Erythroblast (primary cell): ENCODE data around the gene PML.
"Not testable (repeated sequence)": the region's sequence is repeated elsewhere in the genome, so short reads cannot be mapped to it uniquely, and the experiment has no call there.

Experiments used
- DNase-seq, 2 experiments: peaks; one replicate each; lab custom pipeline; 2025; lab: John Stamatoyannopoulos, UW
- GATA1 ChIP-seq: IDR thresholded peaks from 2 replicates; pipeline ENCODE4 v1.6.1; 2011; ENCODE audit warnings: low read depth, mild to moderate bottlenecking, control low read depth, low read length, moderate library complexity
- POLR2A ChIP-seq: IDR thresholded peaks from 2 replicates; pipeline ENCODE4 v1.6.1; 2011; ENCODE audit warnings: mild to moderate bottlenecking, low read length

PML gene

GRCh38 chr15:73968461-73968860 is 26.1 kb upstream of the PML start:
- TF ChIP-seq GATA1 (no peak), POLR2A (no peak)
- no peak for DNase-seq

- DNase-seq, result no peak
- TF ChIP-seq GATA1 (no peak), POLR2A (no peak)
Measured at GRCh38 chr15:73969151-73969759, 25.3 kb upstream of the PML start.

- DNase-seq, result peak; percentile 77 to 86
- TF ChIP-seq POLR2A, result no peak
- no peak for TF ChIP-seq GATA1
Measured at GRCh38 chr15:73972984-73973682, 21.4 kb upstream of the PML start.

DNA sequence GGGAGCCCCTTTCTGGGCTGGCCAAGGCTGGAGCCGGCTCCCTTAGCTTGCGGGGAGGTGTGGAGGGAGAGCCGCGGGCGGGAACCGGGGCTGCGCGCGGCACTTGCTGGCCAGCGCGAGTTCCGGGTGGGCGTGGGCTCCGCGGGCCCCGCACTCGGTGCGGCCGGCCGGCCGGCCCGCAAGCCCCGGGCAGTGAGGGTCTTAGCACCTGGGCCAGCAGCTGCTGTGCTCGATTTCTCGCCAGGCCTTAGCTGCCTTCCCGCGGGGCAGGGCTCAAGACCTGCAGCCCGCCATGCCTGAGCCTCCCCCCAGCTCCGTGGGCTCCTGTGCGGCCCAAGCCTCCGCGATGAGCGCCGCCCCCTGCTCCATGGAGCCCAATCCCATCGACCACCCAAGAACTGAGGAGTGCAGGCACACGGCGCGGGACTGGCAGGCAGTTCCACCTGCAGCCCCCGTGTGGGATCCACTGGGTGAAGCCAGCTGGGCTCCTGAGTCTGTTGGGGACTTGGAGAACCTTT is 20.8 kb upstream of the PML start:
- DNase-seq, result not testable (repeated sequence)

DNA sequence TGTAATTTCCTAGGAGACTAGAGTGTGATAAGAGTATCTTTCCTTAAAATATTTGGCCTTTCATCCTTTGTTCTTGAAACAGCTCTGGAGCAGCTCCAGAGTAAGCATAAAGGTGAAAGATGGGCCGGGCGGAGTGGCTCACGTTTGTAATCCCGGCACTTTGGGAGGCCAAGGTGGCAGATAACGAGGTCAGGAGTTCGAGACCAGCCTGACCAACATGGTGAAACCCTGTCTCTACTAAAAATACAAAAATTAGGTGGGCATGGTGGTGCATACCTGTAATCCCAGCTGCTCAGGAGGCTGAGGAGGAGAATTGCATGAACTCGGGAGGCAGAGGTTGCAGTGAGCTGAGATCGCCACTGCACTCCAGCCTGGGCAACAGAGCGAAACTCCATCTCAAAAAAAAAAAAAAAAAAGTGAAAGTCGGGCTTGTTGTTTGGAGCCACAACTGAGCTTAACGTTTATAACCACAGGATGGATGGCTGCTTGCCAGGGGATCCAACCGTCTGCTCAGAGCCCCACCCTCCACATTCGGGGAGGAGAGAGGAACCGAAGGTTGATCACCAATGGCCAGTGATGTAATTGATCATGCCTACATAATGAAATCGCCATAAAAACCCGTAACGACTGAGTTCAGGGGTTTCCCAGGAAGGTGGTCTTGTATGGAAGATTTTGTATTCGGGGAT is 18.9 kb upstream of the PML start:
- DNase-seq, result peak; percentile 25 to 40

GRCh38 chr15:73978896-73979295 is 15.6 kb upstream of the PML start:
- DNase-seq, result no peak
- TF ChIP-seq GATA1, result no peak
- TF ChIP-seq POLR2A, result no peak

DNA sequence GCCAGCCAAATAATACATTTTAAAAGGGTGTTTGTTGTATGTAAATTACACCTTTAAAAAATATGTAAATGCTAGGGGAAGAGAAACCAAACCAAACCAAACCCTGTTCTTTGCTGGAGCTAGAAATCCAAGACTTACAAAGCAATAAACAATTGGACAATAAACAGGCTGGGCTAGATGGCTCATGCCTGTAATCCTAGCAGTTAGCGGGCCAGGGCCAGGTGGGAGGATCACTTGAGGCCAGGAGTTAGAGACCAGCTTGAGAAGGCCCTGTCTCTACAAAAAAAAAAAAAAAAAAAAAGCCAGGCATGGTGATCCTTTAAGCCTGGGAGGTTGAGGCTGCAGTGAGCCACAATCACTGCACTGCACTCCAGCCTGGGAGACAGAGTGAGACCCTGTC is 14.9 kb upstream of the PML start:
- no peak for TF ChIP-seq GATA1
- TF ChIP-seq POLR2A, result no peak

GRCh38 chr15:73981761-73982221 is 12.7 kb upstream of the PML start:
- DNase-seq, result no peak
- no peak for TF ChIP-seq GATA1
- TF ChIP-seq POLR2A, result no peak

More for the DNA sequence above, 14.9 kb upstream of the PML start:
- DNase-seq, result no peak

- DNase-seq, result peak; percentile 21 to 54
- TF ChIP-seq POLR2A (no peak), GATA1 (no peak)
Measured at GRCh38 chr15:73982222-73982962, 12.1 kb upstream of the PML start.

GRCh38 chr15:73983211-73983727 is 11.2 kb upstream of the PML start:
- no peak for TF ChIP-seq POLR2A
- TF ChIP-seq GATA1, result no peak
- no peak for DNase-seq

- DNase-seq, result no peak
- TF ChIP-seq POLR2A, result no peak
- no peak for TF ChIP-seq GATA1
Measured at GRCh38 chr15:73983773-73984172, 10.7 kb upstream of the PML start.

DNA sequence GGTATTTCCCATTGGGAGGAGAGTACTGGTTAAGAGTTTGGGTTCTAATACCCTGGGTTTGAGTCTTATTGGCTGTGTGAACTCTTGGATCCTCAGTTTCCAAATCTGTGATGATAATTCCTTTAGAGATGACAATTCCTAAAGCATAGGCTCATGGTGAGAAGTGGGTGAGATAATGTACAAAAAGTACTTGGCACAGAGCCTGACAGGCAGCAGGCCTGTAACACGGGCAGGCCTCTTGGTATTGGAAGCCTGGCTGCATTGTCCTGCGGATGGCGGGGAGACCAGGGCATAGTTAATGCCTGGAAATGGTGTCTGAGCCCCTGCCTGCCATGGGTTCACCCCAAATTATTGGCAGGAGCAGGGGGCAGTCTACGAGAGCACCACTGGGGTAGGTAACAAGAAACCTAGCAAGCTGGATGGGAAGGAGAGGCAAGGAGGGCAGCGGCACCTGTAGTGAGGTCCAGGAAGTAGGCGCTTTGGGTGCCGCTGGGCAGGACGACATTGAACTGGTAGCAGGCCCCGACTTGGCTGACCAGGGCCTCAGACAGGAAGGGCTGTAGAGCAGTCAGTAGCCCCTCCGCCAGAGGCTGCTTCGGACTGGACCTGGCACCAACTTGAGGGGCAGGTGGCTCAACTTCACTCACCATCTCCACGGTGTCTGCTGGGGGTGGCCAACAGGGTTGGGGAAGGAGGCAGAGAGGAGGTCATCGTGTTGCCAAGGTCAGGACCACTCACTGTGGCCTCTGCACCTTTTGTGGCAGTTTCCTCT is 10.1 kb upstream of the PML start:
- DNase-seq, result no peak
- TF ChIP-seq GATA1 (no peak), POLR2A (no peak)

DNA sequence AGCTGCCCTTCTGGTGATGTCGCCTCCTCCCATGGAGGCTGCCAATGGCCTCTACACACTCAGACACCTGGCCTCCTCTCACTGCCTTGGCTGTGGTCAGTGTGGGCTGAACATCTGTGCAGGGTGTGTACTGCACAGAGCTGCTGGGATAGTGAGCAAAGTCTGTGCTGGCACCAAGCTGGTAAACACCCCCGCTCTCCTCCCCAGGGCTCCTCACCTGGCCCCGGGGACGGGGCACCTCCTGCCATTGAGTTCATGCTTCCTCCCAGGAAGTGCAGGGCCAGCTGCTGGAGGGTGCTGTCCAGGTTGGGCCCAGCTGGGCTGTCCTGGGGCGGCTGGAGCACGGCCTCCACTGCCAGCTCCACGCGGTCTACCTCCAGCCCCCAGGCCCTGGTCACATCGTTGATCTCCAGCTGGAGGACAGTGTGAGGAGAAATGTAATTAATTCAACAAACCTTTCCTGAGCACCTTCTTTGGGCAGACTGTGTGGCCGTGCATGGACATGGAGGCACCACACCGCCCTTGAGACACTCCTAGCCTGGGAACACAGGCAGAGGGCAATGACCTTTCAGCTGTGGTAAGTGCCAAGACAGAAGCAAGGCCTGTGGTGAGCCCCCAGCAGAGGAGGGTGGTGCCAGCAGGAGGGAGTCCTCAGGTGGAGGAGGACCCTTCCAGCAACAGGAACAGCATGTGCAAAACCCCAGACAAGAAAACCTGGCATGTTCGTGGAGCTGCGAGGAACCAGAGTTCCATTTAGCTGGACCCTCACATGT is 9.2 kb upstream of the PML start:
- no peak for DNase-seq
- no peak for TF ChIP-seq POLR2A
- TF ChIP-seq GATA1, result no peak
